ENCODE results near the gene SNED1.

- TF ChIP-seq CTCF (IDR thresholded peaks at IDR 0.05; ENCODE audit: low read depth, low read length, poor library complexity, severe bottlenecking) (no peak), EZH2phosphoT487 (IDR thresholded peaks at IDR 0.05; ENCODE audit: borderline replicate concordance, low read length) (no peak)
Observed at GRCh38 chr2:241000831-241001321, 2.5 kb downstream of the SNED1 start.

Measured in DOHH2 (cell line).